ENCODE data around the gene CCDC74B. TPM values are rescaled to one million over a fixed set of nuclear protein-coding genes. Genes with fewer than 3 reads are reported as not detected.
"Not testable (repeated sequence)": the region's sequence is repeated elsewhere in the genome, so short reads cannot be mapped to it uniquely, and the experiment has no call there.

Gene CCDC74B
- polyA plus RNA-seq, 3 donors = not detected

DNA sequence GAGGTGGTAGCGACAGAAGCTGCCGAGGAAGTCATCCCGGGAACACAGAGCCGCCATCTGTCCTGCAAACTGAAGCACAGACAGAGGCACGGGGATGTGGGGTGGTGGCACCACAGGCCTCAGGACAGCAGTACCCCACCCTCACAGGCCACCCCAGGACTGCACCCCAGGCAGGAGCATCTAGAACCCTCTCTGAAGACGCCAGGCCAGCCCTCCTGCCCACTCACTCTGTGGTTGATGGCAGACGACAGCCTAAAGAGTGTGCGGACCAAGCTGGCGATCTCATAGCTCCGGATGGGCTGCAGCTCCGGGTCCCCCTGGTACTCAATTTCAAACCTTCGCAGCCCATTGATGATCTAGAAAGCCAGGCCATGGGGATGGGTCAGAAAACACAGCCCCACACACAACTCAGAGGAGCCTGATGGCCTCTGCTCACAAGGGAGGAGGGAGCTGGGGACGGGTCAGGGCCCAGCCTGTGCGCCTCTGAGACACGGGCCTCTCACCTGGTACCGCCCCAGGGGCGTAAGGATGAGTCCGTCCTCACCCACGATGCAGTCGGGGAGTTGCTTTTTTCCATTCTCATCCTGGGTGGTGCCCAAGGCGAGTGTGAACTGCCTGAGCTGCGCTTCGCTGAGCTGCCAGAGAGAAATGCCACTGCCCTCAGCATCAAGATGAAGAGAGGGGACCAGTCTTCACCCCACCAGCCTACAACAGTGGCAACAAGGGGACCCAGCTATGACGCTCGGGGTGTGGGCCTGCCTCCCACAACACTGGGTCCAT lies 8.1 kb upstream of the CCDC74B start:
- no peak overlapping the region for H3K4me2 ChIP-seq (replicated peaks; ENCODE audit: extremely low read depth, low read length, poor library complexity, severe bottlenecking)
- H4K20me1 ChIP-seq (ENCODE audit: insufficient read depth, low read length) = no peaks in the 10 kb centered on the region
- peaks cover 24 to 64% of the 10 kb centered on the region in 2 donors for H3K36me3 Mint-ChIP-seq
- no peaks in the 10 kb centered on the region for H3K9me3 ChIP-seq (replicated peaks in 1 of 2; ENCODE audit: control insufficient read depth in 1 of 2, insufficient read depth in 1 of 2, low read length in 2 of 2)
- peaks cover 0 to 6% (median 3%) of the 10 kb centered on the region in 3 donors for H3K27me3 Mint-ChIP-seq (ENCODE audit: low read depth in 3 of 3)
- H3K4me1 ChIP-seq (ENCODE audit: control insufficient read depth in 1 of 2, insufficient read depth in 2 of 2, low read length in 2 of 2) = no peaks in the 10 kb centered on the region
- H3K9ac ChIP-seq (ENCODE audit: insufficient read depth, low read length, poor library complexity, severe bottlenecking) = no peak overlapping the region
- H3K36me3 ChIP-seq (replicated peaks in 1 of 2; ENCODE audit: control insufficient read depth in 1 of 2, insufficient read depth in 2 of 2, low read length in 2 of 2) = peaks cover 35 to 39% of the 10 kb centered on the region in 2 donors
- H3K9me3 Mint-ChIP-seq = no peaks in the 10 kb centered on the region
- peaks cover under 1% of the 10 kb centered on the region for H3K4me1 Mint-ChIP-seq
- H3K4me3 ChIP-seq (replicated peaks in 1 of 3; ENCODE audit: low read depth in 2 of 3, low read length in 3 of 3) = no peak overlapping the region
- DNase-seq = no peak
- WGBS (ENCODE audit: insufficient coverage) = 90% methylated on average over 10 of the region's 25 CpGs
- no peak overlapping the region for H3K27ac ChIP-seq (ENCODE audit: low read depth in 1 of 2, low read length in 2 of 2)
- no peak overlapping the region for H2AFZ ChIP-seq (ENCODE audit: insufficient read depth, low read depth, low read length, poor library complexity, severe bottlenecking)
- no peaks in the 10 kb centered on the region for H3K79me2 ChIP-seq (ENCODE audit: insufficient read depth, low read length)
- H3K27me3 ChIP-seq (ENCODE audit: control insufficient read depth in 2 of 2, insufficient read depth in 2 of 2, low read length in 2 of 2) = no peaks in the 10 kb centered on the region
- no peak overlapping the region for H3K4me3 Mint-ChIP-seq
- TF ChIP-seq, protein P1, sequence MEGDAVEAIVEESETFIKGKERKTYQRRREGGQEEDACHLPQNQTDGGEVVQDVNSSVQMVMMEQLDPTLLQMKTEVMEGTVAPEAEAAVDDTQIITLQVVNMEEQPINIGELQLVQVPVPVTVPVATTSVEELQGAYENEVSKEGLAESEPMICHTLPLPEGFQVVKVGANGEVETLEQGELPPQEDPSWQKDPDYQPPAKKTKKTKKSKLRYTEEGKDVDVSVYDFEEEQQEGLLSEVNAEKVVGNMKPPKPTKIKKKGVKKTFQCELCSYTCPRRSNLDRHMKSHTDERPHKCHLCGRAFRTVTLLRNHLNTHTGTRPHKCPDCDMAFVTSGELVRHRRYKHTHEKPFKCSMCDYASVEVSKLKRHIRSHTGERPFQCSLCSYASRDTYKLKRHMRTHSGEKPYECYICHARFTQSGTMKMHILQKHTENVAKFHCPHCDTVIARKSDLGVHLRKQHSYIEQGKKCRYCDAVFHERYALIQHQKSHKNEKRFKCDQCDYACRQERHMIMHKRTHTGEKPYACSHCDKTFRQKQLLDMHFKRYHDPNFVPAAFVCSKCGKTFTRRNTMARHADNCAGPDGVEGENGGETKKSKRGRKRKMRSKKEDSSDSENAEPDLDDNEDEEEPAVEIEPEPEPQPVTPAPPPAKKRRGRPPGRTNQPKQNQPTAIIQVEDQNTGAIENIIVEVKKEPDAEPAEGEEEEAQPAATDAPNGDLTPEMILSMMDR (IDR thresholded peaks at IDR 0.05) = no peak
- intact Hi-C loops (cut with micrococcal nuclease) = no loop called here
- H3K27ac Mint-ChIP-seq = no peak overlapping the region

DNA sequence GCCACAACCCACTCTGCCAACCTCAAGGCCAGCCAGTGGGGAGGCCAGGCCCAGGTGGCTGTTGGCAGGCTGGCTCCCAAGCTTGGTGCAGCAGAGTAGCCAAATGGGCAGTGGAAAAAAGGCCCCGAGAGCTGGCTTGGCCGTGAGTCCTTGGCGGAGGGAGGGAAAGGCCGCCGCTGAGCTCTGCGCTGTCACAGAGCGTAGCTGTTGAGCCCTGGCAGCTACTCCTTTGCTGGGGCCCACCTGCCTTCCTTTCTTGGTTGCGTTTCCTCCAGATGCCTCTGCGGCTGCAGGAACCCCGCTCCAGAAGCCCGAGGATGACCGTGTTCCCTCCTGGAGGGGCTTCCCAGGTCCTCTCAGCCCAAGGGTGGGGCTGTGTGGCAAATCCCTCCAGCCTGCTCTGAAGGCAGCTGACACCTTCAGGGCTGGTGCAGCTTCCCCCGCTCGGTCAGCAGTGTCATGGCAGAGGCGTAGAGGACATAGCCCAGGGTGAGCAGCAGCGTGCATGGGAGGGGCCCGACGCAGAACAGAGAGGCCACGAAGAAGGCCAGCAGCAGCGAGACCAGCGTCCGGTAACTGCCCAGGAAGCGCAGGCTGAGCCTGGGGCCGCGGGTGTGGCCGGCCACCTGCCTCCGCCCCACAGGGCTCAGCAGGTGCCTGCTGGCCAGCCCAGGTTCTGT lies 7.4 kb upstream of the CCDC74B start:
- WGBS (ENCODE audit: insufficient coverage) = 97% methylated on average over 12 of the region's 27 CpGs
- H2AFZ ChIP-seq (ENCODE audit: insufficient read depth, low read depth, low read length, poor library complexity, severe bottlenecking); H3K27me3 Mint-ChIP-seq (ENCODE audit: low read depth in 3 of 3); intact Hi-C loops (cut with micrococcal nuclease); H3K27ac Mint-ChIP-seq; H3K9me3 Mint-ChIP-seq; H3K4me1 ChIP-seq (ENCODE audit: control insufficient read depth in 1 of 2, insufficient read depth in 2 of 2, low read length in 2 of 2); H3K79me2 ChIP-seq (ENCODE audit: insufficient read depth, low read length); H3K27me3 ChIP-seq (ENCODE audit: control insufficient read depth in 2 of 2, insufficient read depth in 2 of 2, low read length in 2 of 2); H3K4me1 Mint-ChIP-seq; H3K4me3 Mint-ChIP-seq; H3K4me2 ChIP-seq (replicated peaks; ENCODE audit: extremely low read depth, low read length, poor library complexity, severe bottlenecking); H4K20me1 ChIP-seq (ENCODE audit: insufficient read depth, low read length); DNase-seq; H3K27ac ChIP-seq (ENCODE audit: low read depth in 1 of 2, low read length in 2 of 2); H3K9me3 ChIP-seq (replicated peaks in 1 of 2; ENCODE audit: control insufficient read depth in 1 of 2, insufficient read depth in 1 of 2, low read length in 2 of 2); H3K4me3 ChIP-seq (replicated peaks in 1 of 3; ENCODE audit: low read depth in 2 of 3, low read length in 3 of 3); H3K9ac ChIP-seq (ENCODE audit: insufficient read depth, low read length, poor library complexity, severe bottlenecking): not testable (repeated sequence)
- peaks cover 31 to 39% of the 10 kb centered on the region in 2 donors for H3K36me3 ChIP-seq (replicated peaks in 1 of 2; ENCODE audit: control insufficient read depth in 1 of 2, insufficient read depth in 2 of 2, low read length in 2 of 2)
- peaks cover 24 to 58% of the 10 kb centered on the region in 2 donors for H3K36me3 Mint-ChIP-seq

DNA sequence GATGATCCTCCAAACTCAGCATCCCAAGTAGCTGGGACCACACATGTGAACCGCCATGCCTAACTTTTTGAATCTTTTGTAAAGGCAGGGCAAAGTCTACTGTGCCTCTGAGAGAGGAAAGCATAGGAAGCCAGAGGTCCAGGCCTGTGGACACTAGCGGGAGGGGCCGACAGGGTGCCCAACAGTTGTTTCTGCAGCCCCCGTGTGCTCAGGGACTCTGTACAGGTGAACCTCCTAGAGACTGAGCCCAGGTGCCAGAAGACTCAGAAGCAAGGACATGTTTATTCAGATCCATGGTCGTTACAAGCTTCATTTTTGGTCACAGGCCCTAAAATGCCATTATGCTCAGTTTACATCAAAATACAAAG lies 6.2 kb upstream of the CCDC74B start:
- H3K27me3 ChIP-seq (ENCODE audit: control insufficient read depth in 2 of 2, insufficient read depth in 2 of 2, low read length in 2 of 2); H3K4me1 ChIP-seq (ENCODE audit: control insufficient read depth in 1 of 2, insufficient read depth in 2 of 2, low read length in 2 of 2); H3K4me1 Mint-ChIP-seq; H3K79me2 ChIP-seq (ENCODE audit: insufficient read depth, low read length); intact Hi-C loops (cut with micrococcal nuclease); H3K9me3 ChIP-seq (replicated peaks in 1 of 2; ENCODE audit: control insufficient read depth in 1 of 2, insufficient read depth in 1 of 2, low read length in 2 of 2); H3K9ac ChIP-seq (ENCODE audit: insufficient read depth, low read length, poor library complexity, severe bottlenecking); H2AFZ ChIP-seq (ENCODE audit: insufficient read depth, low read depth, low read length, poor library complexity, severe bottlenecking); H4K20me1 ChIP-seq (ENCODE audit: insufficient read depth, low read length); H3K4me2 ChIP-seq (replicated peaks; ENCODE audit: extremely low read depth, low read length, poor library complexity, severe bottlenecking); H3K4me3 ChIP-seq (replicated peaks in 1 of 3; ENCODE audit: low read depth in 2 of 3, low read length in 3 of 3); H3K4me3 Mint-ChIP-seq; H3K27ac ChIP-seq (ENCODE audit: low read depth in 1 of 2, low read length in 2 of 2); DNase-seq; H3K9me3 Mint-ChIP-seq: not testable (repeated sequence)
- H3K36me3 ChIP-seq (replicated peaks in 1 of 2; ENCODE audit: control insufficient read depth in 1 of 2, insufficient read depth in 2 of 2, low read length in 2 of 2) = peaks cover 31 to 39% of the 10 kb centered on the region in 2 donors
- Mint-ChIP-seq H3K36me3 (peaks cover 19 to 51% of the 10 kb centered on the region in 2 donors), H3K27ac (peak overlapping the region in 1 of 7 donors; percentile 33), H3K27me3 (ENCODE audit: low read depth in 3 of 3) (peaks cover 14 to 18% (median 17%) of the 10 kb centered on the region in 3 donors)
- WGBS (ENCODE audit: insufficient coverage) = 96% methylated on average over 3 of the region's 5 CpGs
